Frontal cortex (tissue), 4 donors: ENCODE data around the gene P2RY2. TPM values are rescaled to one million over a fixed set of nuclear protein-coding genes. Genes with fewer than 3 reads are reported as not detected.

ENCODE experiments used
- DNase-seq, 2 donors: peaks; one replicate each; pipeline ENCODE4 v3.0.0; 2012; ENCODE audit warnings: low spot score in 2 of 2
- FAIRE-seq: peaks from 2 replicates; lab custom pipeline; 2012; peaks lifted over from hg19 to GRCh38; lab: Jason Lieb, UNC
- total RNA-seq: library from RNA; depleted of rRNA; stranded (reverse); fragments of >200 nt; gene quantifications from one replicate; pipeline ENCODE4 v1.2.3, GENCODE V29; 2014
- donor health status: control.
- donor health status: control.
- donor health status: control.

P2RY2 gene
- not detected for total RNA-seq

DNA sequence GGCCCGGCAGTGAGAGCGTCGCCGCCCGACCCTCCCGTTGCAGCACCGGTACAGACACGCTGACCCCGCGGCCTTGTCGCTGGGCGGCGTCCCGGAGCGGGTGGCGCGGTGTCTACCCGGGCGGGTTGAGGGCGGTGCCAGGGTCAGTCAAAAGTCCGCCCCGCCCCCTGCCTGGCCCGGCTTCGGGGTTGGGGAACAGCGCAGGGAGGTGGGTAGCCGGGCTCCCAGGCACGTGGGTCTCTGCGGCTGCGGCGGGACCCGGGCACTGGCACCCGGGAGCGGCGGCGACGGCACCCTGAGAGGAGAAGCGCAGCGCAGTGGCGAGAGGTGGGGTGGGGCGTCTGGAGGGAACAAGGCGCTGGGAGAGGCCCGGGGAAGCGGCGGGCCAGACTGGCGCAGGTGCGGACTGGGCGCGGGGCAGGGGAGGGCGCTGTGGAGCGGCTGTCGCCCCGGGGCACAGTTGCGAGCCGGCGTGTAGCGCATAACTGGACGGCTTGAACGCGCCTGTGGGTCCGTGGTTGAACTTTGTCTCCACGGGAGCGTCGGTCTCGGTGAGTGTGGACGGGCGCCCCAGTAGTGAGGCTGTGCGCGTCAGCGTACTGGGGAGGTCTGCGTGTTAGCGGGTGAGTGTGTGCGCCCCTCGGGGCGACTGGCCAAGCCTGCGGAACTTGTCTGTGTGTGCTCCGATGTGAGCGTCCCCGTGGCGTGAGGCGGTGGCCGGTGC is at the start of gene P2RY2:
P2RY2 (plus strand) TSS at position 176 of the 724 bp plus-strand sequence. CDS start 15,879 bp downstream, outside the sequence.
- DNase-seq: peak in 1 of 2 donors; percentile 50
- FAIRE-seq: no peak

DNA sequence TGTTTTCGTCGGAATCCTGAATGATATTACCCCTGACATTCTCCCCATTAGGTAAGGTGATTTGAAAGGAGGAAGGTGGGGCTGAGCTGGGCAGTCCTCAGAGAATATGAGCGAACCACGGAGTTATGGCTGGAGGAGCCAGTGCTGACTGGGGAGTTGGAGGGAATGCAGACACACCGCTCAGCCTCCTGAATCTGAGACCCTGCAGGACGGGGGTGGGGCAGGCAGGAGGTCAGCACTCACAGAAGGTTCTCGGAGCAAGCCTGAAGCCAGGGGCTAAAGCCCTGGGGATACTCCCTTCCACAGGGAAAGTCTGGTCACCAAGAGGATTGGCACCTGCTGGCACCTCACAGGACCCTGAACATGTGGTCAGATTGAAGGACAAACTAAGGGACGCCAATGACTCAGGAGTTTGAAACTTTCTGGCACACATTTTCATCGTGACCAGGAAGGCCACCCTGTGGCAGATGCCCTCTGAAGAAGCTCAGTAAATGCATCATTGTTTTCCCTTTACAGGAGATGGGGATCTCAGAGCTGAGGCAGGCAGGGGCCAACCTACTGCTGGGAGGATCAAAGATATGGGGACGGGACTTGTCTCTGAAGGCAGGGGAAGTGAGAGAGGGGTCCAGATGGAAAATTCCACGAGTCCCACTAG is 49.0 kb upstream of the P2RY2 start:
- no peak for FAIRE-seq
- DNase-seq: no peak

DNA sequence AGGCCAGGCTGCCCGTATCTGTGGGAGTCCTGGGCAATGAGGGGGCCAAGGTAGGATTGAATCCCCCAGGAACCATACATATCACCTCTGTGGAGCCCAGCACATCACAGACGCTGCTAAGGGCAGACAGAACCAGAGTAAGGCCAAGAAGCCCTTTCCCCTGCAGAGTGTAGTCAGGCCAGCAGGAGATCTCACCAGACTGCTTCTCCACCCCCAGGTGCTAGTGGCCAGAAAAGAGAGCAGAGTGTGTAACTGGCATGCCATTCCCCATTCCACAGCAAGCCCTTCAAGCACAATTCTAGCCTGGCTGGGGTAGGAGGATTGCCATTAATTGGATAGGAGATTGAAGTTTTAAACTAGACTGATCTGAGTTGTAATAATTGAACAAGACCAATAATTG is 47.9 kb upstream of the P2RY2 start:
- no peak for FAIRE-seq
- DNase-seq: no peak

- no peak for FAIRE-seq
- no peak for DNase-seq
Measured at GRCh38 chr11:73171436-73172161, 46.5 kb upstream of the P2RY2 start.

- no peak for FAIRE-seq
- DNase-seq: no peak
Measured at GRCh38 chr11:73172992-73173656, 45.0 kb upstream of the P2RY2 start.

- DNase-seq: no peak
- no peak for FAIRE-seq
Measured at GRCh38 chr11:73173755-73174494, 44.2 kb upstream of the P2RY2 start.

GRCh38 chr11:73174495-73174791 is 43.6 kb upstream of the P2RY2 start:
- DNase-seq: no peak

DNA sequence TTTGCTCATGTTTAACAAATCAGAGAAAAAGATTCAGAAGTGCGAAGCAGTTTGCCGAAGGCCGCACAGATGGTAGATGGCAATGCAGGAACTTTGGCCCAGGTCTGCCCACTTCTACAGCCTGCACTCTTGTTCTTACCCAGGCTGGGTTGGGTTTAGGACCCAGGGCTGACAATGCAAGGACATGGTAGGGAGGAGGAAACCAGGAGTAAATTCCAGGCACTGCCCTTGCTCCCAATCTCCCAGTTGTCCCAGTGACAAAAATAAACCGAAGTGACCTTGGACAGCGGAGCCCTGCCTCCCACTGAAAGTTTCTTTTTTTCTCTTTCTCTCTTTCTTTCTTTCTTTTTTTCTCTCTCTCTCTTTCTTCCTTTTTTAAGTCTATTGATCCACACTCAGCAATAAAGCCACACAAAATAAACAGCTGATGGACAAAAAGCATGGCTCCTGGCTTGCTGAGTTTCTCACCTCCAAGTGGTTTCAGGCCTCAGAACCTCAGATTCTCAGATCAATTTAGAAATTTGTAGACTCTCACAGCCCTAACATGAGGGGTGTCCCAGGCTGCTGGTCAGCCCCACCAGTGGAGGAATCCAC is 42.4 kb upstream of the P2RY2 start:
- FAIRE-seq (no peak), DNase-seq (no peak)

More at GRCh38 chr11:73174495-73174791, 43.6 kb upstream of the P2RY2 start:
- FAIRE-seq: no peak

- DNase-seq (no peak), FAIRE-seq (no peak)
Measured at GRCh38 chr11:73176145-73176873, 41.8 kb upstream of the P2RY2 start.

DNA sequence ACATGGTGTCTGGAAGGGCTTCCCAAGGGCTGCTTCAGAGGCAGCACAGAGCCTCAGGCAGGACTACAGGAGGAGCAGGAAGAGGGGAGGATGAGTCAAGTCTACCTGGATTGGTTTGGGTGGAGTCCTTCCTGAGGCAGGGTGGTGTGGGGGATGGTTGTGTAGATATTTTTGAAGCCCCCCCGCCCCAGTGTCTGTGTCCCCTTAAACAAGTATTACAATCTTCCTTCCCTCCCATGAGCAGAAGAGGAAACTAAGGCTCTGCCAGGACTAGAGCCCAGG is 41.3 kb upstream of the P2RY2 start:
- no peak for DNase-seq
- no peak for FAIRE-seq

DNA sequence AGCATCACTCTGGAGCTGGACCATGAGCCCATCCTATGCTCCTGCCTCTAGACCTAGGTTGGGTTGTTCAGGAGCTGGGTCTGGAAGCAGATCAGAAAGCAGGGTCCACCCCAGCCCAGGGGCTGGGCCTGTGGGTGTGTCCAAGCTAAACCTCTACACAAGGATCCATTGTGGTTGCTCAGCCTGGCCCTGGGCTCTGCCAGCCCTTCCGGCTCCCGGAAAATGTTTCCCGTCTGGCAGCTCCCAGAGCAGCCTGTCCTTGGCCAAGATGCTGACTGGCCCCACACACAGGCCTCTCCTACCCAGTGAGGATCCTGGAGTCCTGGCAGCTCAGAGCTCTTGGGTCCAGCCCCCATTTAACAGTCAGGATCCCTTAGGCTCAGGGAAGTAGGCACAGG is 40.7 kb upstream of the P2RY2 start:
- FAIRE-seq (no peak), DNase-seq (peak; percentile 22 to 41)

- DNase-seq (peak; percentile 68 to 88), FAIRE-seq (no peak)
Measured at GRCh38 chr11:73177778-73178539, 40.1 kb upstream of the P2RY2 start.

DNA sequence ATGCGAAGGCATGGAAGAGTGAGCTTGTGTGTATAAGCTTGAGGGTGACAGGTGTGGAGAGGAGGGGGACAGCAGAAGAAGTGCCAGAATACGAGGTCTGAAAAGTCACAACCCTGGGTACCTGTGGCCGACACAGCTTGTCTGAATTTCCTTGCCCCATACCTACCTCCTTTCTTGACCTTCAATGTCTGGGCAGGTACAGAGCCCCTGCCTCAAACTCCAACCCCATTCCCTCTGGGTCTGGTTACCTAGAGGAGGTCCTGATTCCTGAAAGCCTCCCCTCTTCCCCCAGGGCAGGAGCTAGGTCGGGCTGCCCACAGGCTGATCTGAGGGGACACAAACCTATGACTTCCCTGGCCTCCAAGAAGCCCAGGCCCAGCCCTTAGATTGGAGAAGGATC is 39.4 kb upstream of the P2RY2 start:
- FAIRE-seq (no peak), DNase-seq (no peak)

- no peak for FAIRE-seq
Measured at GRCh38 chr11:73182824-73183321, 35.2 kb upstream of the P2RY2 start.

DNA sequence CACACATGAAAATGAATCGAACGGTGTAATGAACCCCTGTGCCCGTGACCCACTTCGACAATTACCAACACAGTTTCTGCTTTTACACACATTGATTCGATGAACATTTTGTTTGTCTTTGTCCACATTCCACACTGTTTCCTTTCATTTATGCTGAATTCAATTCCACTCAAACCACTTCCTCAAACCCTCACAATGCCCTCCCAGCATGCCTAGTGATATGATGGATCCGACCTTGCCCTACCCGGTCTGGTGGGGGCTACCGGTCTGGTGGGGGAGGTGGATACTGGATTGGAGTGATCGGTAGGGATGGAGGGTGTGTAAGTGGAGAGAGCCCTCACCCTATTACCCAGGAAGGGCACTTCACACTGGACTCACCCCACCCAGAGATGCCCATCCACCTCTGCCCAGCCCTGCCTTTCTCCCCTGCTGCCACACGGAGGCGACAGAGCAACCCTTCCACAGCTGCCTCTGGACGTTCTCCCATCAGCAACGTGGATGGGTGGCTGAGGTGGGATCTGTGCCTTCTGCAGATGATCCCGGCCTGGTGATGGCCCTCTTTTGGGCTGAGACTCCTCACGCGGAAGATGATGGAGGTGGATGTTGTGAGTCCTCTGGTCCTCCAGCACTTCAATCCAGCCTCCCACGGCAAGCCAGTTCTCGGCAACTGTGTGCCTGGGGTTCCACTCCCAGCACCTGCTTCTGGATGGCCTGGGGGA is 33.0 kb upstream of the P2RY2 start:
- no peak for FAIRE-seq
- DNase-seq: peak in 1 of 2 donors; percentile 48

More at GRCh38 chr11:73182824-73183321, 35.2 kb upstream of the P2RY2 start:
- DNase-seq: no peak

DNA sequence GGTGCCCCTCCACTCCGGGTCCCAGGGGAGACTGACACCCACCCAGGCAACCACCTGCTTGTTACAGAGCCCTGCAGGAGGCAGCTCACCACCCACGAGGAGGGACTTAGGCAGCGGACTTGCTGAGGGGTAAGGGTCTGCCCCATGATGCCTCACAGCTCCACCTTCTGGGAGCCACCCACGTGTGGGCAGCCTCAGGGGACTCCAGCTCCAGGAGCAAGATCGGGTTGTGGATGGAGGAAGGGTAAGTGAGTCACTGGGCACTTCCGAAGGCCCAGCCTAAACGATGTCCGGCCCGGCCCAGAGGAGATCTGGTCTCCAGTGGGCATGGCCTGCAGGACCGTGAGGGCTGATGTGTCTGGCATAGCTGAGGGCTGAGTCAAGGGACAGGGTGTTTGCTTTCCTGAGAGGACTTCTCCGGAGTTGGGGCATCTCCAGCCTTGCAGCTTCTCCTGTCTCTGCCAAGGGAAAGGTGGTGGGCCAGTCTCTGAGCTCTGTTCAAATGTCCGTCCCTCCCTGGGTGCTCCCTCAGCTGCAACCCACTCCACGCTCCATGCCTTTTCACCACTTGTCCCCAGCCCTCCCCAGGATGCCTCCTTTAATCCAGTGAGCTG is 32.3 kb upstream of the P2RY2 start:
- DNase-seq: no peak
- no peak for FAIRE-seq

- FAIRE-seq (no peak), DNase-seq (no peak)
Measured at GRCh38 chr11:73186294-73186850, 31.7 kb upstream of the P2RY2 start.
